ENCODE measurements around the gene ABCA9. TPM values are rescaled to one million over a fixed set of nuclear protein-coding genes. Genes with fewer than 3 reads are reported as not detected.

ABCA9 gene
- total RNA-seq, 1 experiment from 2014 or later: not detected

- Histone ChIP-seq H2BK5ac (ENCODE audit: insufficient read length, low read length) (no peak overlapping the region), H3K56ac (ENCODE audit: insufficient read length, low read depth, low read length) (no peak overlapping the region), H3K14ac (ENCODE audit: insufficient read depth, low read length) (no peak overlapping the region), H3K9me3 (ENCODE audit: control insufficient read depth, low read depth, low read length) (no peaks in the 10 kb centered on the region), H3K4me2 (ENCODE audit: insufficient read depth, insufficient read length, low read length) (no peak overlapping the region), H2BK120ac (ENCODE audit: low read depth, low read length, poor library complexity, severe bottlenecking) (no peak overlapping the region), H2AFZ (ENCODE audit: low read length) (no peak overlapping the region), H4K20me1 (ENCODE audit: control insufficient read depth, insufficient read depth, insufficient read length) (no peaks in the 10 kb centered on the region), H3K4ac (ENCODE audit: low read depth, low read length) (no peak overlapping the region), H4K91ac (ENCODE audit: insufficient read length, low read depth, low read length) (no peak overlapping the region), H2AK5ac (ENCODE audit: insufficient read length, low read length) (no peak overlapping the region), H3K9ac (ENCODE audit: extremely low read depth, insufficient read length, low read length) (no peak overlapping the region), H3K23me2 (ENCODE audit: insufficient read length, low read depth, low read length, poor library complexity, severe bottlenecking) (no peaks in the 10 kb centered on the region), H2BK12ac (ENCODE audit: insufficient read length, low read depth, low read length) (no peak overlapping the region), H3K27ac (ENCODE audit: insufficient read length, low read depth, low read length) (no peak overlapping the region), H3K23ac (ENCODE audit: insufficient read length, low read depth, low read length) (no peak overlapping the region), H4K8ac (replicated peaks; ENCODE audit: insufficient read length, low read depth, low read length) (no peak overlapping the region), H3K27me3 (ENCODE audit: insufficient read depth, low read length) (no peaks in the 10 kb centered on the region), H3K4me1 (ENCODE audit: insufficient read depth, low read length) (no peaks in the 10 kb centered on the region), H4K5ac (ENCODE audit: insufficient read length, low read depth, low read length) (no peak overlapping the region), H2BK20ac (ENCODE audit: low read depth, low read length, poor library complexity, severe bottlenecking) (no peak overlapping the region), H3K18ac (ENCODE audit: insufficient read length, low read depth, low read length) (no peak overlapping the region), H3K79me1 (ENCODE audit: insufficient read depth, low read depth, low read length, poor library complexity, severe bottlenecking) (no peaks in the 10 kb centered on the region), H3T11ph (ENCODE audit: low read length) (no peak overlapping the region), H2BK15ac (ENCODE audit: low read depth, low read length) (no peak overlapping the region), H3K79me2 (ENCODE audit: insufficient read depth, low read length) (no peaks in the 10 kb centered on the region)
- Mint-ChIP-seq H3K4me1 (no peaks in the 10 kb centered on the region), H3K9me3 (no peaks in the 10 kb centered on the region), H3K36me3 (ENCODE audit: insufficient read depth in 1 of 3, low read depth in 3 of 3) (no peaks in the 10 kb centered on the region), H3K4me3 (no peak overlapping the region), H3K27me3 (ENCODE audit: low read depth) (no peaks in the 10 kb centered on the region), H3K27ac (no peak overlapping the region)
- no peak for DNase-seq
- TF ChIP-seq CTCF (conservative IDR thresholded peaks at IDR 0.05): no peak
- WGBS (ENCODE audit: extremely low coverage, insufficient read length, low lambda C conversion rate): no CpG with 5 or more reads among the region's 4 CpGs
These were observed 37.9 kb upstream of the ABCA9 start for GRCh38 chr17:69098625-69099024.

All from H9 (cell line).